HG02852 (cell line): Measurements from ENCODE around the gene PCDH18.
"Not testable (repeated sequence)": the region's sequence is repeated elsewhere in the genome, so short reads cannot be mapped to it uniquely, and the experiment has no call there.

ENCODE experiments used
- ATAC-seq: cut with Tn5 transposase; IDR thresholded peaks from one replicate; pipeline ENCODE4 v1.9.1; 2021; ENCODE audit warnings: mild to moderate bottlenecking, moderate library complexity; ENCODE audit not compliant: unreplicated experiment

The PCDH18 gene, protein sequence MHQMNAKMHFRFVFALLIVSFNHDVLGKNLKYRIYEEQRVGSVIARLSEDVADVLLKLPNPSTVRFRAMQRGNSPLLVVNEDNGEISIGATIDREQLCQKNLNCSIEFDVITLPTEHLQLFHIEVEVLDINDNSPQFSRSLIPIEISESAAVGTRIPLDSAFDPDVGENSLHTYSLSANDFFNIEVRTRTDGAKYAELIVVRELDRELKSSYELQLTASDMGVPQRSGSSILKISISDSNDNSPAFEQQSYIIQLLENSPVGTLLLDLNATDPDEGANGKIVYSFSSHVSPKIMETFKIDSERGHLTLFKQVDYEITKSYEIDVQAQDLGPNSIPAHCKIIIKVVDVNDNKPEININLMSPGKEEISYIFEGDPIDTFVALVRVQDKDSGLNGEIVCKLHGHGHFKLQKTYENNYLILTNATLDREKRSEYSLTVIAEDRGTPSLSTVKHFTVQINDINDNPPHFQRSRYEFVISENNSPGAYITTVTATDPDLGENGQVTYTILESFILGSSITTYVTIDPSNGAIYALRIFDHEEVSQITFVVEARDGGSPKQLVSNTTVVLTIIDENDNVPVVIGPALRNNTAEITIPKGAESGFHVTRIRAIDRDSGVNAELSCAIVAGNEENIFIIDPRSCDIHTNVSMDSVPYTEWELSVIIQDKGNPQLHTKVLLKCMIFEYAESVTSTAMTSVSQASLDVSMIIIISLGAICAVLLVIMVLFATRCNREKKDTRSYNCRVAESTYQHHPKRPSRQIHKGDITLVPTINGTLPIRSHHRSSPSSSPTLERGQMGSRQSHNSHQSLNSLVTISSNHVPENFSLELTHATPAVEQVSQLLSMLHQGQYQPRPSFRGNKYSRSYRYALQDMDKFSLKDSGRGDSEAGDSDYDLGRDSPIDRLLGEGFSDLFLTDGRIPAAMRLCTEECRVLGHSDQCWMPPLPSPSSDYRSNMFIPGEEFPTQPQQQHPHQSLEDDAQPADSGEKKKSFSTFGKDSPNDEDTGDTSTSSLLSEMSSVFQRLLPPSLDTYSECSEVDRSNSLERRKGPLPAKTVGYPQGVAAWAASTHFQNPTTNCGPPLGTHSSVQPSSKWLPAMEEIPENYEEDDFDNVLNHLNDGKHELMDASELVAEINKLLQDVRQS

GRCh38 chr4:137531986-137532868 is at the start of gene PCDH18:
TSS of gene PCDH18 (minus strand) at chr4:137532494. CDS start at chr4:137532088, 406 bp downstream.
- peak; percentile 73 for ATAC-seq

DNA sequence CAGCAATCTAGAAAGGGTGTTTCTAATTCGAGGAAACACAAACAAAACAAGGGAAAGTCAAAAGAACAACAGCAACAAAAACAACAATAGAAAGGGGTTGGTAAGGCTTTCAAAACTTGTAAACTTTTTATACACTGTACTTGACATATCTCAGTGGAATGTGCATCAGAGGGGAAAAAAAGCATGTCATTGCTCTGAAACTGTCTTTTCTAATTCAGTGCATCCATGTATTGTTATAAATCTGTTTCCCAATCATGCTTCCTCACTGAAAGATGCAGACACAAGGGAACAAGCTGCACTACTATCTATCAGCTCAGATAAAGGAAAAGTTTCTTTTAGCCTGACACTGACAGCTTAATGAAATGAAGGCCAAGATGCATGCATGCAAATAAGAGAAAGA is 44.2 kb upstream of the PCDH18 start:
- ATAC-seq = no peak

GRCh38 chr4:137572647-137573046 is 40.4 kb upstream of the PCDH18 start:
- ATAC-seq = no peak

GRCh38 chr4:137572163-137572562 is 39.9 kb upstream of the PCDH18 start:
- ATAC-seq = no peak

GRCh38 chr4:137559801-137560200 is 27.5 kb upstream of the PCDH18 start:
- no peak for ATAC-seq

- ATAC-seq = no peak
These were observed 26.7 kb upstream of the PCDH18 start for GRCh38 chr4:137558951-137559350.

- ATAC-seq = no peak
These were observed 13.2 kb upstream of the PCDH18 start for GRCh38 chr4:137545461-137545861.

GRCh38 chr4:137543648-137544047 is 11.4 kb upstream of the PCDH18 start:
- ATAC-seq = no peak

- ATAC-seq = no peak
These were observed 10.9 kb upstream of the PCDH18 start for GRCh38 chr4:137543198-137543597.

DNA sequence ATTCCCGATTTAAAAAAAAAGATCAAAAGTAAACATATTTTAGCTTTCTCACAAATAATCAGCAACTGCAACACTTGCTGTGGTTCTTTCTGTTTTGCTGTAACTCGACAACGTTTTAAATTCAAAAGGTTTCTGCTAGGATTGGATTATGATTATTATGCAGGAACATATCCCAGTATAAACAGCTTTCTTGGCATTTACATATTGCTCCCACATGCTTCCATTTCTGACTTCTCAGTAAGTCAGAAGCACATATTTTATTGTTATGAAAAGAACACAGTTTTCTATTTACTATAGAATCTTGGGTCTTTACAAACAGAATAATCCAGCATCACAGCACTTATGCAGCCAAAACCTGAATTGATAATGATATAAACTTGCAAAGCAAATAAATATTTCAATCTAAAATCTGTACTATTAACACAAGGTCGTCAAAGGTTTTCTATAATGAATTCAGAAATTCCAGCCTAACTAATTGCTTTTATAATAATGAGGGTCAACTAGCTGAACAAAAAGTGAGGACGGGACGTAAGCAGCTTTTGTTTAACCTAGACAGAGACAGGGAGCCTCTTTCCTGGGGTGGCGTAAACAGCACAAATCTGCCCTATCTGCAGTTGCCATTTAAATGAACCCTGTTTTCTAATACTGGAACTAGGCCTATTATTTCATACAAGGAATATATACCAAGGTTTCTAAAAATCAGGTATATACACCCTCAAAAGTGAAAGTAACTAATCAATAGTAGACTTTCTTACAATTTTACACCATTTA is 9.8 kb upstream of the PCDH18 start:
- no peak for ATAC-seq

DNA sequence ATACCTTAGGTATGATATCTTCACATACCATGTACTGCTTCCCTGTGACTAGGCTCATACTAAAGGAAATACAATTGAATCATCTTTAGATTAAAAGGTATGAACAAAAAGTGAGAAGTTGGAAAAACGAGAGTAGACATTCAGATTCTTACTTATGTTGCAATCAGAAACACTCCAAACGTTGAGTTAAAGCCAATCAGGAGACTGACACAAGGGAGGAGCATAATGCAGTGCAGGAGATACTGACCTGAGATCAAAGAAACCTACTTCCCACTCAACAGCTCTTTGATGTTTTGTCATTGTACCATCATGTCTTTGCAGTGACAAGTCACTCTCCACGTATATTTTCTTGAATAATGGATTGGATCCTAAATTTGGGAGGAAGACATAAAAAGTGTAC is 8.9 kb upstream of the PCDH18 start:
- no peak for ATAC-seq

DNA sequence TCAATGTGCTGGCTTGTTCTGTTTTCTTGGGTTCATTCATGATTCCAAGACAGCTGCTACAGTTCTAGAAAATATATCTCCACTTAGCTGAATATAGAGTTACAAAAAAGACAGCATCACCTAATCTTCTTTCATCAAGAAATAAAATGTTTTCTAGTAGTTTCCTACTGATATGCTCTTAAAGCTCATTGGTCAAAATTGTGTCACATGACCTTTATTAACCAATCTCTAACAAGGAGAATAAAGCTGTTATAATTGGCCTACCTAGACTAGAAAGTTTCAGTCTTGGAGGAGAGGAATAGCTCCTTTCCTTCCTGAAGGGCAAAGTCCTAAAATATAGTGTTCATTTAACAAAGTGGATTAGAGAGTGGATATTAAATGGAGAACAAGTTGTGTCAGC is 8.1 kb upstream of the PCDH18 start:
- ATAC-seq = no peak

GRCh38 chr4:137538526-137538925 is 6.2 kb upstream of the PCDH18 start:
- ATAC-seq = no peak

DNA sequence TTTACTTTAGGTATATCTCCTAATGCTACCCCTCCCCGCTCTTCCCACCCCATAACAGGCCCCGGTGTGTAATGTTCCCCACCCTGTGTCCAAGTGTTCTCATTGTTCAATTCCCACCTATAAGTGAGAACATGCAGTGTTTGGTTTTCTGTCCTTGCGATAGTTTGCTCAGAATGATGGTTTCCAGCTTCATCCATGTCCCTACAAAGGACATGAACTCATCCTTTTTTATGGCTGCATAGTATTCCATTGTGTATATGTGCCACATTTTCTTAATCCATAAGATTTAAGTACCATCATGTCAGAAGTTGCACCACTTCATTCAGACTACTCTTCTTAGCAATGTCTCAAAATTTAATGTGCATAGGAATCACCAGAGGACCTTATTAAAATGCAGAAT is 5.5 kb upstream of the PCDH18 start:
- ATAC-seq = not testable (repeated sequence)

GRCh38 chr4:137536789-137537561 is 4.7 kb upstream of the PCDH18 start:
- no peak for ATAC-seq

- ATAC-seq = no peak
These were observed 3.4 kb upstream of the PCDH18 start for GRCh38 chr4:137535718-137536117.

- no peak for ATAC-seq
These were observed 2.2 kb upstream of the PCDH18 start for GRCh38 chr4:137534516-137534915.

- no peak for ATAC-seq
These were observed 1.6 kb upstream of the PCDH18 start for GRCh38 chr4:137533855-137534254.

- no peak for ATAC-seq
These were observed 559 bp upstream of the PCDH18 start for GRCh38 chr4:137532869-137533236.
